Measurements from ENCODE around the gene PTMS.

Gene PTMS

DNA sequence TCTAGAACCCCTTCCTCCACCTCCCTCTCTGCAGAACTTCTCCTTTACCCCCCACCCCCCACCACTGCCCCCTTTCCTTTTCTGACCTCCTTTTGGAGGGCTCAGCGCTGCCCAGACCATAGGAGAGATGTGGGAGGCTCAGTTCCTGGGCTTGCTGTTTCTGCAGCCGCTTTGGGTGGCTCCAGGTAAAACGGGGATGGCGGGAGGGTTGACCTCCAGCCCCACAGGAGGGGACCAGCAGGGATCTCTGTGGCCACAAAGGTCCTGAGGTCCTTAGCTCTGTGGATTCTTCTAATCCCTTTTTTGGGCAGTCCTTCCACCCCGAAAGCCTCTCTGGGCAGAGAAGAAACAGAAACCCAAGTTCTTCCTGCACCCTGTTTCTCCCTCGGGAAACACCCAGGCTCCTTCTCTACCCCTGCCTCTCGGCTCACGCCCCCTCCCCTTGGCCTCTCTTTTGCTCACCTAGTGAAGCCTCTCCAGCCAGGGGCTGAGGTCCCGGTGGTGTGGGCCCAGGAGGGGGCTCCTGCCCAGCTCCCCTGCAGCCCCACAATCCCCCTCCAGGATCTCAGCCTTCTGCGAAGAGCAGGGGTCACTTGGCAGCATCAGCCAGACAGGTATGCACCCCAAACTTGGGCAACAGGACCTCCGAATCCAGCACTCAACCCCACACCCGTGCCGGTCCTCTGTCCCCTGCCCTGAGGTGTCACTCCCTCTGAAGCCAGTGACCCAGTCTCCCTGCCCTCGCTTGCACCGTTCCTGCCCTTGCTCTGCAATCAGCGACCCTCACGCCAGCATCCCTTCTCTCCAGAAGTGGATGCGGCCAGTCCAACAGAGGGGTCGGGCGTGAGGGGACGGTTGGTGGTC, 6.8 kb downstream of the PTMS start:
- DNase-seq, result no peak

DNA sequence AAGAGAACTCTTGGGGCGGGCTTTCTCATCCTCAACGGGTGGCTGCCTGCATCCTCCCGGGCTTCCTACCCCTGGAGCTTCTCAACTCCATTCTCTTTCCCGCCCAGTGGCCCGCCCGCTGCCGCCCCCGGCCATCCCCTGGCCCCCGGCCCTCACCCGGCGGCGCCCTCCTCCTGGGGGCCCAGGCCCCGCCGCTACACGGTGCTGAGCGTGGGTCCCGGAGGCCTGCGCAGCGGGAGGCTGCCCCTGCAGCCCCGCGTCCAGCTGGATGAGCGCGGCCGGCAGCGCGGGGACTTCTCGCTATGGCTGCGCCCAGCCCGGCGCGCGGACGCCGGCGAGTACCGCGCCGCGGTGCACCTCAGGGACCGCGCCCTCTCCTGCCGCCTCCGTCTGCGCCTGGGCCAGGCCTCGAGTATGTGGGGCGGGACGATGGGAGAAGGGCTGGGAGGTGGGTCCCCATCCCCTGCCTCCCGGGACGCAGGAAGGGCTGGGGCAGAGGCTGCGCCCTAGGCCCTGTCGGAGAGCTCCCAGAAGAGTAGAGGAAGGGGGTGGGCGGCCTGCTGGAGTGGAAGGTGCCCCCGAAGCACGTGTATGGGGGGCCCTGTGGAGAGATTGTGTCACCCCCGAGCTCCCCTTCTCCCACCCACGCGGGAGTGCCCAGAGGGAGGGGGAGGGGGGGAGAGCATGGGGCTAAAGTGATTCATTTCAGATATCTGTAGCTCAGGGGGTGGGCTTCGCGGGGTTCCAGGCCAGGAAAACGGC, 7.6 kb downstream of the PTMS start:
- no peak for DNase-seq

DNA sequence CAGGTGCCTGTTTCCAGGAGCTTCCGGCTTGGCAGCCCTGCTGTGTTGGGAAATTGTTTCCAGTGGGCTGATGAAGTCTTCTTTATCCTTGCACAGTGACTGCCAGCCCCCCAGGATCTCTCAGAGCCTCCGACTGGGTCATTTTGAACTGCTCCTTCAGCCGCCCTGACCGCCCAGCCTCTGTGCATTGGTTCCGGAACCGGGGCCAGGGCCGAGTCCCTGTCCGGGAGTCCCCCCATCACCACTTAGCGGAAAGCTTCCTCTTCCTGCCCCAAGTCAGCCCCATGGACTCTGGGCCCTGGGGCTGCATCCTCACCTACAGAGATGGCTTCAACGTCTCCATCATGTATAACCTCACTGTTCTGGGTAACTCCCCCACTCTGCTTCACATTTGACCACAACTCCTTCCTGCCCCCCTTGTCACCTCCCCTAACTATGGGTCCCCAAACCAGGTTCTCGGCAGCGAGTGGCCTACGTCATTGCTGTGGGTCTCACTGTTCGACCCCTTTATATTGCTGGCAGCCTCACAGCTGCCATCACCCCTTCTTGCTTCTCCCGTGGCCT, 8.4 kb downstream of the PTMS start:
- DNase-seq, result no peak

DNA sequence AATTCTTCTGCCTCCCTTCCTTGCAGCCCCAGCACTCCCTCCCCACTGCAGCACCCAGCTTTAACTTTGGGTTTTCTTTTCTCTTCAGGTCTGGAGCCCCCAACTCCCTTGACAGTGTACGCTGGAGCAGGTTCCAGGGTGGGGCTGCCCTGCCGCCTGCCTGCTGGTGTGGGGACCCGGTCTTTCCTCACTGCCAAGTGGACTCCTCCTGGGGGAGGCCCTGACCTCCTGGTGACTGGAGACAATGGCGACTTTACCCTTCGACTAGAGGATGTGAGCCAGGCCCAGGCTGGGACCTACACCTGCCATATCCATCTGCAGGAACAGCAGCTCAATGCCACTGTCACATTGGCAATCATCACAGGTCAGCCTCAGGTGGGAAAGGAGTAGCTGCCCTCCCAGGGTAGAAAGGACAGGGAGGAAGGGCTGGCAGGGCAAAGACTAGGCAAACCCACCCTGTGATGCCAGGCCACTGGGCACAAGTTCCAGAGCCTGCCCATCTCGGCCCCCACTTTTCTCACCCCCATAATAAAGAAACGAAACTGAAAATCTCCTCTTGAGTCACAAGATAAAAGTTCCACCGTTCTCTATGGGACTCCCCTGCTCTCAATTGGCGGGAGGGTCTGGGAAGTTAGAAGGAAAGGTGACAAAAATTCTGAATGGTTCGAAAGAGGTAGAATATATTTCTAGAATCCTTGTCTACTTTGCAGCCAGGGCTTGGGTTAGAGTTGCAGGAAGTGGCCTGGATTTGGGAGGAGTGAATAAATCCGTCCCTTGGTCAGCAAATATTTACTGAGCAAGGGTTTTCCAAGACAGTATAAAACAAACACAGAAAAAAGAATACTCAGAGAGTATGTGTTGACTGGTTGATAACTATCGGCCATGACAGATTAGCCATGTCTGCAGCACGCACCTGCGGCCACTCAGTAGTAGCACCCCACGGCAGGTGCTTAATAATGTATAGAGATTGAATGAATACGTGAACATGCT, 9.3 kb downstream of the PTMS start:
- DNase-seq, result no peak

DNA sequence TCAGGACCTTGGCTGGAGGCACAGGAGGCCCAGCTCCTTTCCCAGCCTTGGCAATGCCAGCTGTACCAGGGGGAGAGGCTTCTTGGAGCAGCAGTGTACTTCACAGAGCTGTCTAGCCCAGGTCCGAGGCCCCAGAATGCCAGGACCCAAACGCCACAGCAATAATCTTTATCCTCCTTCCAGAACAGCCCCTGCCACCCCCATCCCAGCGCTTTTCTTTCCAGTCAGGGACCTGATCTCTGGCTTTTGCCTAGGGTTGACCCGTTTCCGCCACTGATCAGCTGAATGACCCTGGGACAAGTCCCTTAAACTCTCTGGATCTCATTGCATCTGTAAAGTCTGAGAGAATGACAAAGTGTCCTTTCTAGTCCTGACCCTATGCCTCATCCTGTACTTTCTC, 11.2 kb downstream of the PTMS start:
- no peak for DNase-seq

DNA sequence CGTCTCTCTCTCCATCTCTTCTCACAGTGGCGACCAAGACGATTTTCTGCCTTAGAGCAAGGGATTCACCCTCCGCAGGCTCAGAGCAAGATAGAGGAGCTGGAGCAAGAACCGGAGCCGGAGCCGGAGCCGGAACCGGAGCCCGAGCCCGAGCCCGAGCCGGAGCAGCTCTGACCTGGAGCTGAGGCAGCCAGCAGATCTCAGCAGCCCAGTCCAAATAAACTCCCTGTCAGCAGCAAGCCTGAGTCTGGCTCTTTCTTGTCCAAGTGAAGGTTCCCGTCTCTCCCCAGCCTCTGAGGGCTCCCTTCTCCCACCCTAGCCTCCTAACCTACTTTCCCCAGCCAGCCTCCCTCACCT, 12.0 kb downstream of the PTMS start:
- DNase-seq, result no peak

DNA sequence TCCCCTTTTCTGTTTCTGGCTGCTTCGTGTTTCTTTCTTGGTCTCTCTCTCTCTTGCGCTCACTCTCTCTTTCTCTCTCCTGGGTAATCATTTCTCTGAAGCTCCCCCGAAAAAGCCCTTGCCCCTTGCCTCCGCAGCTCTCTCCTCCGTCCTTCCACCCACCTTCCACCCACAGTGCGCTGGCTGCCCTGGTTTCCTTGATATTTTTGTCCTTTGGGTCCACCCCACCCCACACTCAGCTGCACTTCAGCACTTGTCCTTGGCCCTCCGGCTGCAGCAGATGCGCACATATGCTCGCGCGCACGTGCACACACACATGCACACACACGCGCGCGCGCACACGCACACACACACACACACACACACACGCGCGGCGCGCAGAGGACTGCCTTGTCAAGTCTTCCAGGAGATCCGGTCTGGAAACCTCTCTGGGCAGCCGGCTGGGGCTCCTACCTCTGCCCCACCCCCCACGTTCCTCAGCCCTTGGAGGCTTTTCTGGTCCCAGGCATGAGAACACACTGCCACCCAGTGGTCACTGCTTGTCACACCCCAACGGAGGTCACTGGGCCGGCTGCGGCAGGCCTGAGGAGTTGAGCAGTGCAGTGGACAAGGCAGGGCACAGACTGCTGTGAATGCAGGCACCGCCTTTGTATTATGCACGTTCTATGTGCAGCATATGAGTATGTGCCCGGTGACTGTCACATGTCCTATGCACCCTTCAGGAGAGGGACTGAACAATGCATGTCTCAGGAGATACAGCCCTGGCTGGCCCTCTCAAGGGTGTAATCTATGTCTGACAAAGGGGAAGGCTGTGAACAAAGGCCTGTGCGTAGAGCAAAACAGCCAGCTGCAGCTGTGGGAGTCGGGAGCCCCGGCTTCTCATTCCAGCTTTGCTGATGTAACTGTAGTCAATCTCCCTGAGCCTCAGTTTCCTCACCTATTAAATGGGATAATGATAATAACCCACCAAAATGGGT, 12.7 kb downstream of the PTMS start:
- peak; percentile 88 for DNase-seq

DNA sequence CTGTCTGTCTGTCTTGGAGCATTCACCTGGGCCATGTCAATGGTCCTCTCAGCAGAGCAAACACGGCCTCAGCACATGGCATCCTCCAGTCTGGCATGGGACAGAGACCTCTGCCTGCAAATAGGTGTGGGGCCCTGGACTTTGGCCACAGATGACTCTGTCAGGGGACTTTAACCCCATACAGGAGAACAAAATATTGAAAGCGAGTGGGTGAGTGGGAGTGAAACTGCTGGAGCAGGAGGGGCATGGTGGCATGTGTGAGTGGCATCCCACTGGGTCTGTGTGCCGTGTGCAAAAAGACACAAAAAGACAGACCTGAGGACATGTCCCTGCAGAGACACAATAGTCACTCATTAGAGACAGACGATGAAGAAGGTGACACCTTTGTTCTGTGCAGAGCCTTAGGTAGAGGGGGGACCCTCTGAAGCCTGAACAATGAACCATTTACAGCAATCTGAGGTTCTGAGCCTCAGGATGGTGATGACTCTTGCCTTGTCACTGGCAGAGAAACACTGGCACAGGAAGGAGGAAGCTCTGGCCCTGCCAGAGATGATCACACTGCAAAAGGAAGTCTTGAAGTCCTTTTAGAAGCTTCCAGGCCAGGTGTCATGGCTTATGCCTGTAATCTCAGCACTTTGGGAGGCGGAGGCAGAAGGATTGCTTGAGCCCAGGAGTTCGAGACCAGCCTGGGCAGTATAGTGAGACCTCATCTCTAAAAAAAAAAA, 13.7 kb downstream of the PTMS start:
- DNase-seq, result no peak

DNA sequence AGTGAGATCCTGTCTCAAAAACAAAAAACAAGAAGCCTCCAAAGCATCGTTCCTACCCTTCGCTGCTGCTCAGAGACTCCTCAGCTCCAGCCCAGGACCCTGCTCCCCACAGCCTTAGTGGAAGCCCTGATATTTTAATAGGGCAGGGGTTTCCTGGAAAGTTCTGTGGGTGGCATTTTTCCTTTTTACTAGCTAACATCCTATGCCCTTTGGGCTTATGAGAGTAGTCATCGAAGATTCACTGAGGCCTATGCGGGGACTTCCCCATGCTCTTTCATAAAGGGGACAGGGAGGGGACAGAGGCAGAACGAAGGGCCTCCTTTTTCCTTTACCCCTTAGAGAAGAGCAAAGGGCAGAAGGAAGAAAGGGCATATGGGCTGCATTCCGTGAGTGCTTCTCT, 14.4 kb downstream of the PTMS start:
- no peak for DNase-seq

DNA sequence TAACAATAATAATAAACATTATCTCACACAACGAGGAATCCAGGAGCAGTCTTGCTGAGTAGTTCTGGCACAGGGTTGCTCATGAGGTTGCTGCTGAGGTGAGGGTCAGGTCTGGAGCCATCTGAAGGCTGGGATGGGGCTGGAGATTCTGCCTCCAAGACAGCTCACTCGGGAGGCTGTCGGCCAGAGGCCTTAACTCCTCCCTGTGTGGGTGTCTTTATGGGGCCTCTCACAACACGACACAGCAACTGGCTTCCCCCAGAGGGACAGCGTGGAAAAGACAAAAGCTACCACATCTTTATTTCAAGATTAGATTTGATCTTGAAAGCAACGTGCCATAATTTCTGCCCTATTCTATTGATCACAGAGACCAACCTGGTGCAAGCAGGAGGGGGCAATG, 16.0 kb downstream of the PTMS start:
- DNase-seq, result no peak

DNA sequence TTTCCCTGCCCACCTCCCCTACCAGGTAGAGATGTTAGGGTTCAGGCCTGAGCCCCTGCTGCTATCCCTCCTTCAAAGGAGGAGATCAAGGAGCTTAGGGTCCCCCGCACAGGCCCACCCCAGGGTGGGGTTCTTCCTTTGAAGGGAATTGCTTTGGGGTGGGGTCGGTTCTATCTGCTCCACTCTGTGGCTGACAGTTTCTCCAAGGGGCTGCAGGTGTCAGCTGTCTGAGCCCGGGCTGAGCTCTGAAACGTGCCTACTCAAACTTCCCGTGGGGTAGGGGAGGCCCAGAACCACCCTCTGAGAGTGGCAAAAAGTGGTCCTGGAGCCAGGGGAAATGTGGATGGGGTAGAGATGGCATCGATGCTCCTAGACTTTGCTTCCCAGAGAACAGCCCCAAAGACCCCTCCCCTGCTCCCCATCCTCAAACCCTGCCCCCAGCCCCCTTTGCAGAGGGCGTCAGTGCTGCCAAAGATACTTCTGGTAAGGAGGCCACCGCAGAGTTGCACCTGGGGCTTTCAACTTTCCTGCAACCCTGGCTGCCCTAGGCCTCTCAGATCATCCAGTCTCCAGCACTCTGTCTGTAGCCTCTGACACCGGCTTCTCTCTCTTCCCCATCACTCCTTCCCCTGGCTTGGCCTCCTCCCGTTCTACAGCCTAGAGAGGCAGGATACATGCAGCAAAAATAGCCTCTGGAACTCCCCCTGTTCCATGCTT, 16.8 kb downstream of the PTMS start:
- no peak for DNase-seq

DNA sequence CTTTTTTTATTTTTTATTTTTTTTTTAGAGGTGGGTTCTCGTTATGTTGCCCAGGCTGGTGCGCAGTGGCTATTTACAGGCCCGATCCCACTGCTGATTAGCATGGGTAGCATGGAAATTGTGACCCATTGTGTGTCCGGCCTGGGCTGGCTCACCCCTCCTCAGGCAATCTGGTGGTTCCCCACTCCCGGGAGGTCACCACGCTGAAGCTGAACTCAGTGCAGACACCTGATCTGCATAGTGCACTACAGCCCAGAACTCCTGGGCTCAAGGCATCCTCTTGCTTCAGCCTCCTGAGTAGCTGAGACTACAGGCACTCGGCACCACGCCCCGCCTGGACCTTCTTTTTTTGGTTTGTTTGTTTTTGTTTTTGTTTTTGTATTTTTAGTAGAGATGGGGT, 17.7 kb downstream of the PTMS start:
- no peak for DNase-seq

DNA sequence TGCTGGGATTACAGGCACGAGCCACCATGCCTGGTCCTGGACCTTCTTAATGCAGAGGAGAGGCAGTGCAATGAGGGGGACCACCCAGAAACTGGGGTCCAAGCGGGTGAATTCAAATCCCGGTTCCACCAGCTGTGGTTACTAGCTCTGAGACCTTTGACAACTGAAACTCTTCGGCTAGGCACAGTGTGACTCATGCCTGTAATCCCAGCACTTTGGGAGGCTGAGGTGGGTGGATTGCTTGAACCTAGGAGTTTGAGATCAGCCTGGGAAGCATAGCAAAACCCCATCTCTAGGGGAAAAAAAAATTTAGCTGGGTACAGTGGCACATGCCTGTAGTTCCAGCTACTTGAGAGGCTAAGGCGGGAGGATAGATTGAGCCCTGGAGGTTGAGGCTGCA, 18.1 kb downstream of the PTMS start:
- peak; percentile 30 for DNase-seq

DNA sequence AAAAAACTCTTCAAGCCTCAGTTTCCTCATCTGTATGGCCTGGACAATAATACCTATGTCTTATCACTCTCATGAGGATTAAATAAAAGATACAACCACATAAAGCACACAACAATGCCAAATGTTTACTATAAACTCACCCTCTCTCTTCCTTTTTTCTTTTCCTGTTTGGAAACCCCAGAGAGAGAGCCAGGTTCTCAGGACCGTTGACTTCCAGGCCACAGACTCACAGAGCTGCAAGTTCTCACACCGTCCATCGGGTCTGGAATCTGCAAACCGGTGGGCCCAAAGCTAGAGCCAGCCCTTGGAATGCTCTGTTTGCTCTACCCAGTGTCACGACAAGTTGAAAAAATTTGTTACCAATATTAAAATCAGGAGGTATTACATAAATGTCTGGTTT, 18.6 kb downstream of the PTMS start:
- DNase-seq, result no peak

DNA sequence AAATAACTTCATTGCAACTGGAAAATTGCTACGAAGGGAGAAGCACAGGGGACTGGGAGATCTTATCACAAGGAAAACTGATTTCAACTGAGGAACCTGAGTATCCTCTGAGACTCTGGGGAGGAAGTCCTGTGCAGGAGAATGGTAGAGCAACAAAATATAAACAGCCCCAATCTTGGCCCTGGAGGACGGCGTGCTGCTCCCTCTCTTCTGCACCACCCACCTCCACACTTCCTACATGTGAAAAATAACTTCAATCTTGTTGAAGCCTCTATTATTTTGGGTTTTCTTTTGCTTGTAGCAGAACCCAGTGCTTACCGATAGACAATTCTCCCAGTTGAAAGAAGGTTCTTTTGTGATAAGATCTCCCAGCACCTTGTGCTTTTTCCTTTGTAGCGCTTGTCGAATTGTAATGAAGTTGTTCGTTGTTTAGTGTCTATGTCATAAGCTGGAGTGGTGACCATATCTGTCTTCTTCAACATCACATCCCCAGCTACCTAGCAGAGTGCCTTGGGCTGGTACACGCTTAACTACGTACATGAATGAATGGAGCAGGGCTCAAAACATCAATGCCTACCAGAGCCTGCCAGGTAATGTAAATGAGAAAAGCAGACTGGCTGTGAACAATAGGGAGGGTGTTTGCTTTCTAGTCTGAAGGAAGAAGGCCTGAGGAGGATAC, 20.4 kb downstream of the PTMS start:
- no peak for DNase-seq

DNA sequence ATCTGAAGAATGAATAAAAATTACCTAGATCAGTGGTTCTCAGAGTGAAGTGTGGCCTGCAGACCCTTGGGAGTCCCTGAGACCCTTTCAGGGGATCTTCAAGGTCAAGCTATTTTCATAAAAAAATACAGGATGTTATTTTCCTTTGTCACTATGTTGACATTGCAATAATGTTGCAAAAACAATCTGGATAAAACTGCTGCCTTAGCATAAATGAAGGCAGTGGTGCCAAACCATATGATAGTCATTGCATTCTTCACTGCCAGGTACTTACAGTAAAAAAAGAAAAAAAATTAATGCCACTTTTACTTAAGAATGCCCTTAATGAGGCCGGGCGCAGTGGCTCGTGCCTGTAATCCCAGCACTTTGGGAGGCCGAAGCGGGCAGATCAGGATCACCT, 21.1 kb downstream of the PTMS start:
- no peak for DNase-seq

DNA sequence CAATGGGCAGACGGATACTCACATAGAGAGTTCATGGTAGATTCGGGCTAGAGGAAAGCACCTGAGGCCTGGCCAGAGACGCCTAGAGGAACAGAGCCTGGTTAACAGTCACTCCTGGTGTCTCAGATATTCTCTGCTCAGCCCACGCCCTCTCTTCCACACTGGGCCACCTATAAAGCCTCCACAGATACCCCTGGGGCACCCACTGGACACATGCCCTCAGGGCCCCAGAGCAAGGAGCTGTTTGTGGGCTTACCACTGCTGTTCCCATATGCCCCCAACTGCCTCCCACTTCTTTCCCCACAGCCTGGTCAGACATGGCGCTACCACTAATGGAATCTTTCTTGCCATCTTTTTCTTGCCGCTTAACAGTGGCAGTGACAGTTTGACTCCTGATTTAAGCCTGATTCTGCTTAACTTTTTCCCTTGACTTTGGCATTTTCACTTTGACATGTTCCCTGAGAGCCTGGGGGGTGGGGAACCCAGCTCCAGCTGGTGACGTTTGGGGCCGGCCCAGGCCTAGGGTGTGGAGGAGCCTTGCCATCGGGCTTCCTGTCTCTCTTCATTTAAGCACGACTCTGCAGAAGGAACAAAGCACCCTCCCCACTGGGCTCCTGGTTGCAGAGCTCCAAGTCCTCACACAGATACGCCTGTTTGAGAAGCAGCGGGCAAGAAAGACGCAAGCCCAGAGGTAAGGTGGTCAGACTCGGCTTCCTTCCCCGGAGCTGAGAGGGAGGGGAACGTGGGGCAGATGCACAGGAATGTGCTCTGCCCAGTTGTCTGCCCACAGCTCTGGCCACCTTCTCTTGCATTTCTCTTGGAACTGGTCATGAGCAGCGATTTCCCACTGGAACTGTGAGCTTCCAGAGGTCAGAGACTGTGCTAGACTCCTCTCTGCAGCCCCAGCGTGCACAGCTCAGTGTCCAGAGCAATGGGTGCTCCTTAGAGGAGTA, 23.1 kb downstream of the PTMS start, which contains the start of gene CD4:
Gene CD4 (plus strand): TSS at position 557 of the 953 bp plus-strand sequence. CDS start 10,611 bp downstream, outside the sequence.
- DNase-seq, result no peak

DNA sequence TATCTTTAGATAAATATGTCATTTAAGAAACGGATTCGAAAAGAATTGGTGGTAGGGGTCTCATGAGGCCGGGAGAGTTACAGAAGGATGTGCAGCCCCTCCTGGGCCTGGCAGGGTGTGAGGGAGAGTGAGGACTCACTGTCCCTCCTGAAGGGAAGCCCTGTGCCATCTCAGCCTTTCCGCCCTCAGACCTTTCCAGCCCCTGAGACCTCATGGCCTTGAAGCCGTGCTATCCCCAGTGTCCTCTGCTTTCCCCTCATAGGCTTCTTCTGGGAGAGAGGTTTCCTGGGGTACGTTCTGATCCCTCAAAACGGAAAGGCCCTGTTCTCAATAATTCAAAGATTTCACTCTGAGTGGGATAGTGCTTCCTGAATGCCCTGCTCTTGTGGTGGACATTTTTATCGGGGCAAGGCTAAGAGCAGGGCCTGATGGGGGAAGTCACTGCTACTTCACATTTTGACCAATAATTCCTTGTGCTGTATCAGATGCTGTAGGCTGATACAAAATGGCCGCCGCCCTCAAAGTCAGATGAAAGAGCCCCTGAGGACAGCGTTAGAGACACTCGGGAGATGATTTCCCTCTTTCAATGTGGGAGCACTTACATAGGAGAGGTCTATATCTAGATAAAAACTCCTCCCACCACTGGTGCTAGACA, 24.5 kb downstream of the PTMS start:
- no peak for DNase-seq
